Stimulated activated CD4-positive, alpha-beta T cell treated with anti-CD3 and anti-CD28 coated beads, Interleukin-15, amount 100 ng/mL, for 48 hours (primary cell): ENCODE measurements around the gene ZSCAN5A.
A peak's percentile ranks its signal among the peaks of the same experiment; 100 is the strongest.
"Not testable (repeated sequence)": the region's sequence is repeated elsewhere in the genome, so short reads cannot be mapped to it uniquely, and the experiment has no call there.

Source experiments
- DNase-seq, 2 donors: peaks; one replicate each; pipeline ENCODE4 v3.0.0-alpha.2; 2020; ENCODE audit warnings: low read depth in 2 of 2

The ZSCAN5A gene

DNA sequence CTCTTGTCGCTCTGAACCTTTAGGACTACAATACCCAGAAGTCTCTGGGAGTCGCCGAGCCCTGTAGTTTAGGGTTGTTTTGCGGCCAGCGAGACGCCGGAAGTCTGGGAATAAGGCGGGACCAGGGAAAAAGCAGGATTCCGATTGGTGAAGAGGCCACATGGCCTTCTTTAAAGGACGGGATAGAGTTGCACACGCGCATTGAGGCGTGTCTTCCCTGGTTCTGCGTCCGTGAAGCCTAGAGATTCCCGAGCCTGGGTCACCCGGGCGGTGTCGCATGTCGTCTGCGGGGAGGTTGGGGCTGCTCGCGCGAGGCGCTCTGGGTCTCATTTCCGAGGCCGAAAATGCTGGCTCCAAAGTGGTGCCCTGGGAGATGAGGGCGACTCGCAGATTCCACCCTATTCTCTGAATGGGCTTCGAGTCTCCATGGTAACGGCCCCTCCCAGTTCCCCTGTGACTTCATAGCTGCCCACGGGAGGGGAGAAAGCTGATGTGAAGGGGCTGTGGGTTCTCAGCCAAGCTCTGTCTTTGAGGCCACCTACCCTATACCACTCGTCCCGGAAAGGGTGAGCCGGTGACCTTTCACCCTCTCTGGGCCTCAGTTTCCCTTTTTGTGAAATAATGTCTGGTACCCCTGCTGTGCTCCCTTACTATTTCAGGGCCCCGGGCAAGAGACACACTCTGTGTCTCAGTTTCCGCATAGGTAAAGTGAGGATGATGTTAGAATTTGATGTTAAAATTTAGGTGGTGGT is 614 bp upstream of the ZSCAN5A start:
- peak; percentile 82 to 86 for DNase-seq

DNA sequence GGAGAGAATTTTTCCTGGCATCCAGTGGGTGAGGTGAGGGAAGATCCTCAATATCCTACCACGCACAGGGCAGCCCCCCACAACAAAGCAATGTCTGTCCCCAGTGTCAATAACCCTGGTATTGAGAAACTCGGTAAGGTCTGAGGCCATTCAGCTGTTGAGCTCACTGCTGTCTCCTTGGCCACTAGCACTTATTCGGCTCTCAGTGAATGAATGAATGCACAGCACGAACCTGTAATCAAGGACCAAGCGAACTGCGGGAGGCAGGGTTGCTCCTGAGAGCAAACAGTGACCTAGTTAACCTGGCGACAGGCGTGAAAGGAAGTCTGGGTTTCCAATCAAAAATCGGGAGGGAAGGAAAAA is 640 bp downstream of the ZSCAN5A start:
- DNase-seq, result peak in 1 of 2 donors; percentile 10

DNA sequence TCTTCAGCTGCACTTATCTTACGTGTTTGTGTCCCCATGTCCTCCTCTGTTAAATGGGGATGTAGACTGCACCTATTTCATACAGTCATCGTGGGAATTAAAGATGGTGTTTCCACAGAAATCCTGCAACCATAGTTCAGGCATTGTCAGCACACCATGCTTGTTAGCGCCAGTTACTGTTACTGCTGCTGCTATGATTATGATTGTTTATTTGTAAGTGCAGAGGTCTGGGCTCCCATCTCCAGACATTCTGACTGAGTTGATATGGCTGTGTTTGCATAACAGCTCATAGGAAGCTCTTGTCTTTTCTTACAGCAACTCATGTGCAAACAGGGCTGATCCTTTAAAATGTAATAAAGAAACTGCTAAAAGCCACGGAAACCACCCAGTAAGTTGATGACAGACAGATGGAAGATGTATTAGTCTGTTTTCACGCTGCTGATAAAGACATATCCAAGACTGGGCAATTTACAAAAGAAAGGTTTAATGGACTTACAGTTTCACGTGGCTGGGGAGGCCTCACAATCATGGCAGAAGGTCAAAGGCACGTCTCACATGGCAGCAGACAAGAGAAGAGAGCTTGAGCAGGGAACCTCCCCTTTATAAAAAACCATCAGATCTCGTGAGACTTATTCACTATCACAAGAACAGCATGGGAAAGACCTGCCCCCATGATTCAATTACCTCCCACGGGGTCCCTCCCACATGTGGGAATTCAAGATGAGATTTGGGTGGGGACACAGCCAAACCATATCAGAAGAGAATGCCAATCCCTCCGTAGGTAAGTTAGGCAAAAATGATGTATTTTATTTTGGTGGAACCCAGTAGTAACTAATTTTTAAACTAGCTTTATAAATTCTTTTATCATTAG is 1.6 kb downstream of the ZSCAN5A start:
- no peak for DNase-seq

DNA sequence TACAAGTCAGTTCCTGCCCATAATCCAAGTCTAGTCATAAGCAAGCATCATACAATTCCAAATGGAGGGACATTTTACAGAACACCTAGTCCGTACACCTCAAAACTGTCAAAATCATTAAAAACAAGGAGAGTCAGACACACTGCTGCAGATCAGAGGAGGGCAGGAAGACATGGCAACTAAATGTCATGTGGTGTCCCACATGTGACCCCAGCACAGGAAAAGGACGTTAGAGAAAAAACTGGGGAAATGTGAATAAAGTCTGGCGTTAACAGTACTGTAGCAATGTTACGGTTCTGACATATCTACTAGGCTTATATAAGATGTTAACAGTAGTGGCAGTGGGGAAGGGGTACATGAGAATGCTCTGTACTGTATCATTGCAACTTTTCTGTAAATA is 2.3 kb downstream of the ZSCAN5A start:
- DNase-seq, result no peak

DNA sequence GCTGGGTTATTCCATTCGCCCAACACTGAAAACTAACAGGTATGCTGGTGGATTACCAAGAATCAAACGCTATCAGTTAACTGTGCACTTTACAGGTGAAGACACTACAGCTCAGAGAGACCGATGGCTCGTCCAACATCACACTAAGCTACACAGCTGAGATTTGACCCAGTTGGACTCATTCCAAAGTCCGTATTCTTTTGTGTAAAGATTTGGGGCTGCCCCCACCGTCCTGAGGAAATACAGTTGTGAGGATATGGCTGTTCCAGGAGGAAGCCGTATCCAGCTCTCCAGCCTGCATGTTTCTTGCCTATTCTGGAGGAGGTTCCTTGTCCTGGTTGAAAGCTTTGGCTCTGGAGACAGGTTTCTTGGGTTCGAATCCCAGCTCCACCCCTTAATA is 4.2 kb downstream of the ZSCAN5A start:
- DNase-seq, result no peak

DNA sequence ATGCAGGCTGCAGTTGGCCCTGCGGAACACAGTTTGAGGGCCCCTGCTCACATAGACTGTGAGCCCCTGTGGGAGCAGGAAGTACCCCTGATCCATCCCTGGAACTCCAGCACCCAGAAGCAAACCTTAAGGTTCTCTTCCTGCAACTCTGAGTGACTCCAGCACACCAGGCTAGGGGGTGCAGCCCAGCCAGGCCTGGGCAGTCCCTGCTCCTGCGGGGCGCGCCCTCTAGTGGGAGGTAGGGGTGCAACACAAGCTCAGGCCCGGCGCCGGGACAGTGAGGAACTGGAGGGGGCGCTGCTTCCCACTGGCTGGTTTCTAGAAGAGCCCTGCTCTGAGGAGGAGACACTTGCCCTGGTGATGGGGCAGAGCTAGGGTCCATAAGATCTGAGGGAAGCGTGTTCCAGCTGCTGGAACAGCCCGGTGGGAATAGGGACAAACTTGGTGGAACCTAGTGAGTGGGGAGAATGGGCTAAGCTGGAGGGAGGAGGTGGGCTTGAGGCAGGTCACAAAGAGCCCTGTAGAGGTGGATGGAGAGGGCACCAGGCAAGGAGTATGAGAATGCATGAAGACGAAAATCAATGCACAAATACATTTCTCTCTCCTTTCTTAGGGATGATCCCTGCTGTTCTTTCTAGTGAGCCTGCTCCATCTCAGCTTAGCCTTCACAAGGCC is 5.0 kb downstream of the ZSCAN5A start:
- peak; percentile 33 to 49 for DNase-seq

DNA sequence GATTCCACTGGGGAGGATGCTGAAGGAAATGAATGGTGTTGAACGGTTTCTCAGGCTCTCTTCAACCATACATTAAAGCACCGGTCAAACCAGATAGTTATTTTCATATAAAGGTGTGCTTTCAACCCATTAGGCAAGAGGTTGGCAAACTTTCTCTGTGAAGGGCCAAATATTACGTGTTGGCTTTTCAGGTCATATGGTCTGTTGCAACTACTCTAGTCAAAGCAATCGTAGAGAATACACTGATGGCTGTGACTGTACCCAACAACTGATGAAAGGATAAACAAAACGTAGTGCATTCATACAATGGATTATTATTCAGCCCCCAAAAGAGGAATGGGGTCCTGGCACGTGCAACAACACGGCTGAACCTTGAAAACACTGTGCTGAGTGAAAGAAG is 5.8 kb downstream of the ZSCAN5A start:
- no peak for DNase-seq

DNA sequence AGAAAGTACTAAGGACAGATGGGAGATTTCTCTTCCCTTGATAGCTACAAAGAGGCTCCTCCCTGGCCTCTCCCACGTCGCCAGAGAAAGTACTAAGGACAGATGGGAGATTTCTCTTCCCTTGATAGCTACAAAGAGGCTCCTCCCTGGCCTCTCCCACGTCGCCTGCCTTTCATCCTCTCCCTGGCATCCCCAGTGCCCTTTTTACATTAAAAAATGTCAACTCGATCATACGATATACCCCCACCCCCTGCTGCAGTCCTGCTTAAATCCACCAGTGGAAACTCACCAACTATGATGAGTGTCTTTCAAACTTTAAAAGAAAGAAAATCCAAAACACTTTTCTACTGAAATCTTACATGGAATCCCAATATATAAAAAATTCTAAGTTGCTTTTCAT is 7.6 kb downstream of the ZSCAN5A start:
- DNase-seq, result not testable (repeated sequence)

DNA sequence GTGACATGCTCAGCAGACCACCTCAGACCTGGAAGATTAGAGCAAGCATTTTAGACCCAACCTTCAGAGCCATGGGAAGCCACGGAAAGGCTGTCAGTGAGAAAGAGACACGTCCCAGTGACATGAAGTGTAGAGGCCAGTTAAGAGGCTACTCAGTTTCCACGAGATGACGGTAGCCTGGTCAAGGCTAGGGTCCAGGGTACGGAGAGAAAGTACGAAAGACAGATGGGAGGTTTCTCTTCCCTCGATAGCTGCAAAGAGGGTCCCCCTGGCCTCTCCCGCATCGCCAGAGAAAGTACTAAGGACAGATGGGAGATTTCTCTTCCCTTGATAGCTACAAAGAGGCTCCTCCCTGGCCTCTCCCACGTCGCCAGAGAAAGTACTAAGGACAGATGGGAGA is 8.6 kb downstream of the ZSCAN5A start:
- DNase-seq, result no peak

DNA sequence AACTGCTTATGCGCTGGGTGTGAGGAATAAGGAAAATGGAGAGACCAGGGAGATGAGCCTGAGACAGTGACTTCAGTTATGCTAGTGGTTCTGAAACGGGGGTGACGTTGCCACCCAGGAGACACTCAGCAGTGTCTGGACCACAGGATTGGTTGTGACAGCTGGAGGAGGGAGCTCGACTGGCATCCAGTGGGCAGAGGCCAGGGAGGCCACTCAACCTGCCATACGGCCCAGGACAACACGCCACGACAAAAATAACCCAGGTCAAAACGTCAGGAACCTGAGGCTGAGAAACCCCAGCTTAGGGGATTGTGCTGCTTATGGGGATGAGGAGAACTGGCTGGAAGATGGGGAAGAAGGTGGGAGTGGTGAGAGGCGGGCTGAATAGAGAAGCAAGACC is 10.4 kb downstream of the ZSCAN5A start:
- DNase-seq, result no peak

DNA sequence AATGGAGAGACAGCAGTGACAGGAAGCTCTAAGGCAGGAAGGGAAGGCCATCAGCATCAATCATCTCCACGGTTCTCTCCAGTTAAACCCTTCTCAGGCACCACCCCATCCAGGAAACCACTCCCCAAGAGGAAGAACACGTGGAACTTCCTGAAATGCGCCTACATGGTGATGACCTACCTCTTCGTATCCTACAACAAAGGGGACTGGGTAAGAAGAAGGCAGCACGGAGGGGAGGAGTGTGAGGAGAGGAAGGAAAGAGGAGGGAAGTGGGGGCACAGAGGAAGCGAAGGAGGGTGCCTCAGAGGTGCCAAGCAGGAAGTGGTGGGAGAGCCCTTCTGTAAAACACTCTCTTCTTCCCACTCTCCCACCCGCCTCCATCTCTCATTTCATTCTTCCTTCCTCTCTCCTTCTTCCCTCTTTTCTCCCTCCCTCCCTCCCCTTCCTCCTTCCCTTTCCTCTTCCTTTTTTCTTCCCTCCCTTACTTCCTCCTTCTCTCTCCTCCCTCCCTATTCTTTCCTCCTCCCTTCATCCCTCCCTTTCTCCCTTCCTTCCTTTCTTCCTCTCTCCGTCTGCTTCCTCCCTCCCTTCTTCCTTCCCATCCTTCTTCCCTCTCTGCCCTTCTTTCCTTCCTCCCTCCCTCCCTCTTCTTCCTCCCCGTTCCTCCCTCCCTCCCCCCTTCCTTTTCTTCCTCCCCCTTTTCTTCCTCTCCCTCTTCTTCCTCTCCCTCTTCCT is 12.6 kb downstream of the ZSCAN5A start:
- no peak for DNase-seq

DNA sequence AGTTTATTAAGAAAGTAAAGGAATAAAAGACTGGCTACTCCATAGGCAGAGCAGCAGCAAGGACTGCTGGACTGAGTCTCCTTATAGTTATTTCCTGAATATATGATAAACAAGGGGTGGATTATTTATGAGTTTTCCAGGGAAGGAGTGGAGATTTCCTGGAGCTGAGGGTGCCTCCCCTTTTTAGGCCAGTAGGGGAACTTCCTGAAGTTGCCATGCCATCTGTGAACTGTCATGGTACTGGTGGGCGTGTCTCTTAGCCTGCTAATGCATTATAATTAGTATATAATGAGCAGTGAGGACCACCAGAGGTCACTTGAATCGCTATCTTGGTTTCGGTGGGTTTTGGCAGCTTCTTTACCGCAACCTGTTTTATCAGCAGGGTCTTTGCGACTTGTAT is 13.5 kb downstream of the ZSCAN5A start:
- no peak for DNase-seq

DNA sequence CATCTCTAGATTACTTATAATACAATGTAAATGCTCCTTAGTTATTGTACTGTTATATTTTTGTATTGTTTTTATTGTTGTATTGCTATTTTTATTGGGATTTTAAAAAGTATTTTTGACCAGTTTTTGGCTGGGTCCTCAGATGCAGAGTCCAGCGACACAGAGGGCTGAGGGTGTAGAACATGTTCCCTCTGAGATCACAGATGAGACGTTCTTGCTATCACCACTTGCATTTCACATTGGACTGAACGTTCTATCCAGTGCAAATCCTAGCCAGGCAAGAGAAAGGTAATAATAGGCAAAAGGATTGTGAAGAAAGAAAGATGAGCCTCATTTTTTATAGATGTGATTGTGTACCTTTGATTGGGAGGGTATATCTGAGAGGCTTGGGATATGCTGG is 15.0 kb downstream of the ZSCAN5A start:
- DNase-seq, result no peak

DNA sequence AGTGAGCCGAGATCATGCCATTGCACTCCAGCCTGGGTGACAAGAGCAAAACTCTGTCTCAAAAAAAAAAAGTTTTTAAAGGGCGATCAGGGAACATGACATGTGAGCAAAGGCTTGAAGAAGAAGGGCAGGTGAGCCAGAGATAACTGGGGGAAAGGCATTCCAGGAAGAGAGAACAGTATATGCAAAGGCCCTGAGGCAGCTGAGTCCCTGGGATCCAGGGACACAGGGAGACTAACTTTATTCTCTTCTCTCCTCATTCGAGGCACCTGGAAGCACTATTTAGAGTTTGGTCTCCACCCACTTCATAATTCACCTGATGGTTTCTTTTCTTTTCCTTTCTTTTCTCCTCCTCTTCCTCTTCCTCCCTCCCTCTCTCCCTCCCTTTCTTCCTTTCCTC is 17.6 kb downstream of the ZSCAN5A start:
- DNase-seq, result no peak

DNA sequence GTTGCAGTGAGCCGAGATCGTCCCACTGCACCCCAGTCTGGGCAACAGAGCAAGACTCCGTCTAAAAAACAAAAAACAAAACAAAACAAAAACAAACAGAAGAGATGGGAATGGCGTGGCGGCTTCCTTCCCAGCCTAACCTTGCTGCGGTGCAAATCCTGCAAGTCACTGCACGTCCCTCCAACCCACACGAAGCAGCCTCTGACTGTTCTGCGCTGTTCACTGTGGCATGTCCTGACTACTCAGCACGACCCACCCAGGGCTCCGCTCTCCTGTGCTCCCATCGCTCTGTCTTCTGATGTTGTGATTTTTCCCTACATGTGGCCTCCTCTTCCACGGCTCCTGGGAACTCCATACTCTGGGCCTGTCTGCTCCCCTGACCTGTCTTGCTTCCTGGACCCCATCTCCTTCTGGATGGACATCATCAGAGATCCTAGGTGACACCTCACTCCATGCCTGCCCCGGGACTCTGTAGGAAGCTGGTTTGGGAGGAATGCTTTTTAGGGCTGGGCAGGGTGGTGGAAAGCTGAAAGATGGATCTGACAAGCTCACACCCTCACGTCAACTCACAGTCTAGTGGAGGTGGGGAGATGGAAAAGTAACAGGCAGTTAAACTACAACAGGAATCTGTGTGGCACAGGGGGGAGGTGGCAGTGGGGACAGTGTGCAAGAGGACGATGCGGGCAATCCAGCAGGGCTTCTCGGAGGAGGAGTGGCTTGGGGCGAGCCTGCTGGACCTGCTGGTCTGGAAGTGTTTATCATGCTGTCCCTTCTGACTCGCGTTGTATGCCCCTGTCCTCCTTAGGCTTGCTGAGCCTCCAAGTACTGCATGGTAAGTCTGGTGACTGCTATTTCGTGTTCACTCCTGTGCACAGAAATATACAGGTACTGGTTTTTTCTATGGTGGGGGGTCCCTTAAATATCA is 18.8 kb downstream of the ZSCAN5A start:
- DNase-seq, result no peak

DNA sequence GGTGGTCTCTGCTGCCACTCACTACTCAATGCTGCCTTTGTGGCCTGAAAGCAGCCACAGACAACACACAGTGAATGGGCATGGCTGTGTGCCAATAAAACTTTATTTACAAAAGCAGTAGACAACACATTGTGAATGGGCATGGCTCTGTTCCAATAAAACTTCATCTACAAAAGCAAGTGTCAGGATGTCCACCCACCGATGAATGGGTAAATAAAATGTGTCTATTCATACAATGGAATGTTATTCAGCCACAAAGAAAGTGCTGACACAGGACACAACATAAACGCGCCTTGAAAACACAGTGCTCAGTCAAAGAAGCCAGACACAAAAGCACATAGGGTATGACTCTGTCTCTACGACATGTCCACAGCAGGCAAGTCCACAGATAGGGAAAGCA is 20.1 kb downstream of the ZSCAN5A start:
- DNase-seq, result no peak

DNA sequence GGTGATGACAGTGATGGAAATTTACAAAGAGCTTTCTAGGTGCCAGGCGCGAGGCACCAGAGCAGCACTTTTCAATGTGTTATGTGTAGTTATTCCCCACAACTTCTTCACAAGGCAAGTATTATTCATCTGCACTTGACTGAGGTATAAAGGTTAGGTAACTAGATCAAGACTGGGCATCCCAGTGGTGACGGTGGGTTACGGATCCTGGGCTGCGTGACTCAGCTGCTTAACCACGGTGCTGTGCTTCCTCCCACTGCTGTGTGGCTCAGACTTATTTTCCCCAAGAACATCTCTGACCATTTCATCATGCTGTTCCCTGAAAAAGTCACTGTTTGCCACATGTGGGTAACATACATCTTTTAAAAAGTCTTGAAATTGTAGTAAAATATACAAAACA is 22.8 kb downstream of the ZSCAN5A start:
- peak; percentile 5 to 16 for DNase-seq

DNA sequence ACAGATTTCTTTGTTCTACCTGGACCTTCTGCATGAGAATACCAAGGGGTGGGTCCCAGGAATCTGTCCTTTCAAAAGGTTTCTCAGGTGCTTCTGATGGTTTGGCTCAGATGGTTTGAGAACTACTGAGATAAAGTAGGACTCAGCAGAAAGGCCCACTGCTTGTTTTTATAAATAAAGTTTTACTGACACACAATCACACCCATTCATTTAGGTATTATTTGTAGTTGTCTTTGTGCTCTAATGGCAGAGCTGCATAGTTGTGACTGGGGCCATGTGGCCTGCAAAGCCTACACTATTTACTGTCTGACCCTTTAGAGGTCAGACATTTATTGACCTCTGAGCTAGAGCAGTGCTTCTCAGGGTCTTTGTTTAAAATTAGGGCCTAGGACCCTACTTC is 24.5 kb downstream of the ZSCAN5A start:
- no peak for DNase-seq

DNA sequence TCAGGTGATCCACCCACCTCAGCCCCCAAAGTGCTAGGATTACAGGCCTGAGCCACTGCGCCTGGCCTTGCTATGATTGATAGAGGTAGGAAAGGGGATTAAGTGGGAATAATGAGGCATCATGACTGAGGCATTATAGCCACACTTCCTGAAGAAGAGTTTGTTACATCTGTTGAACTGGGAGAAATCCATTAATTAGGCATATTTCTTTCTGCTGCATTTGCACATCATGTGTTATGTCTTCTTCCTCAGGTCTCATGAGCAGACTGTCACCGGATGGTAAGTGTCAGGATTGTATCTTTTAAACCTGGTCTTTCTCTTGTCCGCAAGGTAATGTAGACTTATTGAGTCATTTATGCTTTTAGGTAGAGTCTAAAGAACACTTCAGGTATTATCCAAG is 29.9 kb downstream of the ZSCAN5A start:
- no peak for DNase-seq

DNA sequence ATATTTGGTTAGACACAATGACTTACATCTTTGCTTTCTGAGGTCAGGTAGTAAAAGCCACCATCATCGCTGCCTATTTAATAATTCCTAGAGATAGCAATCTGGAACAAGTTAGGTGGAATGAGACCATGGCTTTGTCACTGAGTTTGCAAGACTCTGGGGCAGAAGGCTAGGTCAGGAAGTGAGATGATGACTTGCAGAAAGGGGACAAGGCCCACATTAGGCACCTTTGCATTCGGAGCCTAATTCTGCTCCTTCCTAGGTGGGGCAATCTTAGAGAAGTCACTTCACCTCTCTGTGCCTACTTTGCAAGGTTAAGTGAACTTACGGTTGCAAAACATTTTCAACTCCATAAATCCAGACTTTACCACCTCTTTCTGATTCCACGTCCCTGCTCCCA is 31.8 kb downstream of the ZSCAN5A start:
- DNase-seq, result no peak

DNA sequence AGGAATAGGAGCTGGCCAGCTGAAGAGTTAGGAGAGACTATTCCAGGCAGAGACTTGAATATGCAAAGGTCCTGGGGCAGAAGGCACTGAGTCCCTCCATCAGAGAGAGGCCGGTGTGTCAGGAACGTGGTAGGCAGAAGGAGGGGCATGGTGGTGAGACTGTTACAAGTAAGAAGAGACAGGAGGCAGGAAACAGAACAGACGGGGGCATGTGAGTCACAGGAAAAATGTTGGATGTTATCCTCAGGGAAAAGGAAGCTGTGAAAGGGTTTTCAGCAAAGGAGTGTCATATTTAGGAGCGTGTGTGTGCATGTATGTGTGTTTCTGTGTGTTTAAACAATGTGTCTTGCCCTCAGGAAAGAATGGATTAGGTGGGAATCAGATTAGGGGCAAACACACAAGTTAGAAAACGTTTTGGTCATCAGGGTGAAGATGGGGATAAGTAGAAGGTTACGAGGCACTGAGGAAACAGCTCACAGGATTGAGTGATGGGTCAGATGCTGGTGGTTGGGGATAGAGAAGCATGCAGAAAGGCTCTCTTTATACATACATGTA is 41.0 kb downstream of the ZSCAN5A start:
- DNase-seq, result no peak
